Jurkat, Clone E6-1 (cell line): Measurements from ENCODE around the gene MEF2B. TPM values are rescaled to one million over a fixed set of nuclear protein-coding genes. Genes with fewer than 3 reads are reported as not detected.

Experiments used
- DNase-seq: peaks from one replicate; pipeline ENCODE4 v3.0.0-alpha.2; 2011; ENCODE audit warnings: low read depth, low spot score
- H3K4me3 ChIP-seq: 2 replicates; pipeline ENCODE4 v1.5.1; 2011; ENCODE audit warnings: mild to moderate bottlenecking, low read length, control low read depth, moderate library complexity
- polyA plus RNA-seq: library from polyadenylated mRNA; unstranded; fragments of >200 nt; gene quantifications from one replicate; pipeline ENCODE4 v1.2.1, GENCODE V29; 2012; ENCODE audit warnings: missing spikeins; ENCODE audit not compliant: insufficient read length, insufficient read depth

MEF2B gene
- 4.5 TPM for polyA plus RNA-seq

GRCh38 chr19:19170053-19170872 is at the start of gene MEF2B:
MEF2B (minus strand) TSS chr19:19170263; CDS start chr19:19150735, 19,528 bp downstream.
- peak; percentile 66 for DNase-seq
- peak within 1 kb of the TSS; percentile 34 for H3K4me3 ChIP-seq

- no peak for DNase-seq
- H3K4me3 ChIP-seq: no peak overlapping the region
These were observed 48.8 kb upstream of the MEF2B start for GRCh38 chr19:19218911-19219310.

GRCh38 chr19:19217099-19217498 is 47.0 kb upstream of the MEF2B start:
- peak; percentile 49 for DNase-seq
- no peak overlapping the region for H3K4me3 ChIP-seq

- no peak overlapping the region for H3K4me3 ChIP-seq
- DNase-seq: no peak
These were observed 45.7 kb upstream of the MEF2B start for GRCh38 chr19:19215792-19216191.

- no peak for DNase-seq
- H3K4me3 ChIP-seq: no peak overlapping the region
These were observed 44.8 kb upstream of the MEF2B start for GRCh38 chr19:19214892-19215291.

GRCh38 chr19:19214159-19214490 is 44.1 kb upstream of the MEF2B start:
- no peak for DNase-seq
- no peak overlapping the region for H3K4me3 ChIP-seq

GRCh38 chr19:19213426-19214158 is 43.5 kb upstream of the MEF2B start:
- no peak overlapping the region for H3K4me3 ChIP-seq
- no peak for DNase-seq

GRCh38 chr19:19212916-19213315 is 42.9 kb upstream of the MEF2B start:
- DNase-seq: no peak
- no peak overlapping the region for H3K4me3 ChIP-seq

- H3K4me3 ChIP-seq: no peak within 1 kb of the TSS
- no peak for DNase-seq
These were observed 41.7 kb upstream of the MEF2B start, which contains the start of gene NCAN for GRCh38 chr19:19211499-19212420. NCAN (plus strand) TSS chr19:19211958; CDS start chr19:19216954, 4,996 bp downstream.

- H3K4me3 ChIP-seq: no peak overlapping the region
- DNase-seq: no peak
These were observed 39.3 kb upstream of the MEF2B start for GRCh38 chr19:19209372-19209771.

- no peak for DNase-seq
- no peak overlapping the region for H3K4me3 ChIP-seq
These were observed 37.8 kb upstream of the MEF2B start for GRCh38 chr19:19207637-19208572.

- H3K4me3 ChIP-seq: no peak overlapping the region
- DNase-seq: no peak
These were observed 36.9 kb upstream of the MEF2B start for GRCh38 chr19:19206938-19207337.

- no peak overlapping the region for H3K4me3 ChIP-seq
- no peak for DNase-seq
These were observed 35.6 kb upstream of the MEF2B start for GRCh38 chr19:19205416-19206410.

- H3K4me3 ChIP-seq: no peak overlapping the region
- DNase-seq: no peak
These were observed 34.1 kb upstream of the MEF2B start for GRCh38 chr19:19204181-19204580.

GRCh38 chr19:19203012-19203856 is 33.2 kb upstream of the MEF2B start, which contains the start of gene NR2C2AP:
NR2C2AP (minus strand) TSS chr19:19203414; CDS start chr19:19203060, 354 bp downstream.
- peak within 1 kb of the TSS; percentile 93 for H3K4me3 ChIP-seq
- peak; percentile 92 for DNase-seq

GRCh38 chr19:19202707-19203011 is 32.6 kb upstream of the MEF2B start:
- DNase-seq: no peak
- H3K4me3 ChIP-seq: peak overlapping the region; percentile 93
